ENCODE measurements around the gene NFASC. TPM values are rescaled to one million over a fixed set of nuclear protein-coding genes. Genes with fewer than 3 reads are reported as not detected.

NFASC gene
- total RNA-seq, 2 experiments from 2014 or later, result not detected

- ATAC-seq (ENCODE audit: poor library complexity), result no peak
- Histone ChIP-seq H3K4me3 (ENCODE audit: low read length) (no peak overlapping the region), H3K9me3 (ENCODE audit: control insufficient read depth in 1 of 2, insufficient read depth in 1 of 2, low read length in 2 of 2) (no peaks in the 10 kb centered on the region), H3K27me3 (ENCODE audit: control insufficient read depth in 1 of 2, insufficient read depth in 2 of 2, low read length in 2 of 2) (peaks cover 4 to 12% of the 10 kb centered on the region in 2 experiments), H3K36me3 (ENCODE audit: insufficient read depth, low read length) (no peaks in the 10 kb centered on the region), H3K4me1 (ENCODE audit: insufficient read depth, low read length) (no peaks in the 10 kb centered on the region), H3K27ac (ENCODE audit: low read depth in 1 of 2, low read length in 2 of 2) (no peak overlapping the region)
- POLR2A ChIA-PET, result no interaction called here
- TF ChIP-seq, protein P1, sequence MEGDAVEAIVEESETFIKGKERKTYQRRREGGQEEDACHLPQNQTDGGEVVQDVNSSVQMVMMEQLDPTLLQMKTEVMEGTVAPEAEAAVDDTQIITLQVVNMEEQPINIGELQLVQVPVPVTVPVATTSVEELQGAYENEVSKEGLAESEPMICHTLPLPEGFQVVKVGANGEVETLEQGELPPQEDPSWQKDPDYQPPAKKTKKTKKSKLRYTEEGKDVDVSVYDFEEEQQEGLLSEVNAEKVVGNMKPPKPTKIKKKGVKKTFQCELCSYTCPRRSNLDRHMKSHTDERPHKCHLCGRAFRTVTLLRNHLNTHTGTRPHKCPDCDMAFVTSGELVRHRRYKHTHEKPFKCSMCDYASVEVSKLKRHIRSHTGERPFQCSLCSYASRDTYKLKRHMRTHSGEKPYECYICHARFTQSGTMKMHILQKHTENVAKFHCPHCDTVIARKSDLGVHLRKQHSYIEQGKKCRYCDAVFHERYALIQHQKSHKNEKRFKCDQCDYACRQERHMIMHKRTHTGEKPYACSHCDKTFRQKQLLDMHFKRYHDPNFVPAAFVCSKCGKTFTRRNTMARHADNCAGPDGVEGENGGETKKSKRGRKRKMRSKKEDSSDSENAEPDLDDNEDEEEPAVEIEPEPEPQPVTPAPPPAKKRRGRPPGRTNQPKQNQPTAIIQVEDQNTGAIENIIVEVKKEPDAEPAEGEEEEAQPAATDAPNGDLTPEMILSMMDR (IDR thresholded peaks at IDR 0.05), result no peak
- no peak overlapping the region for H3K27ac Mint-ChIP-seq
- H3K9me3 Mint-ChIP-seq, result no peaks in the 10 kb centered on the region
- no peak for DNase-seq
- CTCF ChIA-PET, result no interaction called here
- intact Hi-C loops (cut with DNase I, micrococcal nuclease), result no loop called here
- no peaks in the 10 kb centered on the region for H3K4me1 Mint-ChIP-seq (ENCODE audit: low read depth)
- H3K4me3 Mint-ChIP-seq, result no peak overlapping the region
- H3K36me3 Mint-ChIP-seq (ENCODE audit: low read depth), result no peaks in the 10 kb centered on the region
- peaks cover 39% of the 10 kb centered on the region for H3K27me3 Mint-ChIP-seq
Observed at GRCh38 chr1:204980840-204981405, 110.3 kb downstream of the NFASC start.

DNA sequence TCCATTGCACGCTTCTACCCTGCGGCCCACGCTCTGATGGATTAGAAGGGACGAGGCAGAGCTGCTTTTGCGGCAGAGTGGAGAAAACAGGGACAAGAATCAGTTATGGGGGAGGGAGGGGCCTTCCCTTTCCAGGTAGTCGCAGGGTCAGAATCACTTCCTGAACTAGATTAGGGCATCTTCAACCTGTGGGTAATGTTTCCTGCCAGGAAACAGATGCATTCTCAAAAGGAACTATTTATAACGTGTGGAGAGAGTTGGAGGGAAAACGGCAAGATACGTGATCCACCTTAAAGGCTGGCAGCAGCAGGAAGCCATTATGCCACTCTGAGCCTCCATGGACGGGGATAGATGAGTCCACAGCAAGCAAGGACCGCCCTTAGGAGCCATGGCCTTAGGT lies 112.5 kb downstream of the NFASC start:
- TF ChIP-seq, protein P1 (IDR thresholded peaks at IDR 0.05), result no peak
- H3K9me3 Mint-ChIP-seq, result no peaks in the 10 kb centered on the region
- peaks cover 34% of the 10 kb centered on the region for H3K27me3 Mint-ChIP-seq
- ChIA-PET CTCF (no interaction called here), POLR2A (no interaction called here)
- ATAC-seq (ENCODE audit: poor library complexity) (no peak), DNase-seq (no peak)
- H3K36me3 Mint-ChIP-seq (ENCODE audit: low read depth), result no peaks in the 10 kb centered on the region
- Histone ChIP-seq H3K36me3 (ENCODE audit: insufficient read depth, low read length) (no peaks in the 10 kb centered on the region), H3K27ac (ENCODE audit: low read depth in 1 of 2, low read length in 2 of 2) (no peak overlapping the region), H3K27me3 (ENCODE audit: control insufficient read depth in 1 of 2, insufficient read depth in 2 of 2, low read length in 2 of 2) (peaks cover 4 to 9% of the 10 kb centered on the region in 2 experiments), H3K4me1 (ENCODE audit: insufficient read depth, low read length) (no peaks in the 10 kb centered on the region), H3K4me3 (ENCODE audit: low read length) (no peak overlapping the region), H3K9me3 (ENCODE audit: control insufficient read depth in 1 of 2, insufficient read depth in 1 of 2, low read length in 2 of 2) (no peaks in the 10 kb centered on the region)
- H3K4me1 Mint-ChIP-seq (ENCODE audit: low read depth), result no peaks in the 10 kb centered on the region
- no peak overlapping the region for H3K4me3 Mint-ChIP-seq
- intact Hi-C loops (cut with DNase I, micrococcal nuclease), result no loop called here
- no peak overlapping the region for H3K27ac Mint-ChIP-seq

DNA sequence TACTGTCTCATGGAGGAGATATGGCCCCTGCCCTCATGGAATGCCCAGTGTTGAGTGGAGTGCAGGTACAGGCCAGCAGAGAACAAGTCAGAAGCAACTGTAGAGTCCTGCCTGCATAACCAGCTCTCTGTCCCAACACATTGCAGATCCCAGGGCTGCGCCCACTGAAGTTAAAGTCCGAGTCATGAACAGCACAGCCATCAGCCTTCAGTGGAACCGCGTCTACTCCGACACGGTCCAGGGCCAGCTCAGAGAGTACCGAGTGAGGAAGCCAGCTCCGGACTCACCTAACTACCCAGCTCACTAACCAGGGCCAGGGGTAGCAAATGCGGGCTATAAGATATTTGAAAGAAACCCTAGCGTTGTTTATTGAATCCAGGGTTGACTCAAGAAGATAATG lies 113.2 kb downstream of the NFASC start:
- ATAC-seq (ENCODE audit: poor library complexity) (no peak), DNase-seq (no peak)
- Histone ChIP-seq H3K9me3 (ENCODE audit: control insufficient read depth in 1 of 2, insufficient read depth in 1 of 2, low read length in 2 of 2) (no peaks in the 10 kb centered on the region), H3K36me3 (ENCODE audit: insufficient read depth, low read length) (no peaks in the 10 kb centered on the region), H3K4me1 (ENCODE audit: insufficient read depth, low read length) (no peaks in the 10 kb centered on the region), H3K4me3 (ENCODE audit: low read length) (no peak overlapping the region), H3K27ac (ENCODE audit: low read depth in 1 of 2, low read length in 2 of 2) (no peak overlapping the region), H3K27me3 (ENCODE audit: control insufficient read depth in 1 of 2, insufficient read depth in 2 of 2, low read length in 2 of 2) (peaks cover 4 to 9% of the 10 kb centered on the region in 2 experiments)
- Mint-ChIP-seq H3K4me1 (ENCODE audit: low read depth) (no peaks in the 10 kb centered on the region), H3K36me3 (ENCODE audit: low read depth) (no peaks in the 10 kb centered on the region), H3K4me3 (no peak overlapping the region), H3K27me3 (peaks cover 34% of the 10 kb centered on the region), H3K27ac (no peak overlapping the region), H3K9me3 (no peaks in the 10 kb centered on the region)
- CTCF ChIA-PET, result no interaction called here
- POLR2A ChIA-PET, result no interaction called here
- TF ChIP-seq, protein P1 (IDR thresholded peaks at IDR 0.05), result no peak
- intact Hi-C loops (cut with DNase I, micrococcal nuclease), result no loop called here
